Endothelial cell of umbilical vein (primary cell): ENCODE data around the gene MCTP2. TPM values are rescaled to one million over a fixed set of nuclear protein-coding genes. Genes with fewer than 3 reads are reported as not detected.

Experiments used
- BruUV-seq: library from RNA; stranded (reverse); fragments of 400-500 nt; replicated peaks from 2 replicates; lab custom pipeline; 2021; lab: Mats Ljungman, UMichigan
- CTCF ChIA-PET: fragments of 300-600, 350-600 bp; sonication (Branson Sonifier 250); formaldehyde crosslinking; loops from one replicate; lab custom pipeline; 2021; ENCODE audit warnings: antibody characterized with exemption, inconsistent platforms; lab: Charles Lee
- POLR2A ChIA-PET: fragments of 300-600, 350-600 bp; sonication (Branson Sonifier 250); formaldehyde crosslinking; loops from one replicate; lab custom pipeline; 2021; ENCODE audit warnings: antibody characterized with exemption, inconsistent platforms; lab: Charles Lee
- DNase-seq: peaks from one replicate; pipeline ENCODE4 v3.0.0-alpha.2; 2011; ENCODE audit warnings: low read depth, low spot score
- FAIRE-seq: peaks from 2 replicates; lab custom pipeline; 2011; peaks lifted over from hg19 to GRCh38; lab: Jason Lieb, UNC
- H2AFZ ChIP-seq: 2 replicates; pipeline ENCODE4 v1.6.0; 2012; ENCODE audit warnings: low read depth, low read length, control low read depth, inconsistent platforms
- H3K27ac ChIP-seq: 2 replicates; pipeline ENCODE4 v1.5.1; 2011; ENCODE audit warnings: low read depth, mild to moderate bottlenecking, control low read depth, low read length, moderate library complexity; ENCODE audit not compliant: insufficient read depth
- H3K27me3 ChIP-seq, 2 experiments: 2 replicates each; pipeline versions ENCODE4 v1.6.0 to v1.6.1; 2011; ENCODE audit warnings: low read length in 2 of 2, mixed read lengths in 1 of 2; ENCODE audit not compliant: control insufficient read depth in 2 of 2, insufficient read depth in 2 of 2
- H3K36me3 ChIP-seq, 2 experiments: 2 replicates in 1 of 2; 3 replicates in 1 of 2; pipeline ENCODE4 v1.5.1; 2011; ENCODE audit warnings: low read length in 2 of 2, mild to moderate bottlenecking in 1 of 2, moderate library complexity in 1 of 2; ENCODE audit not compliant: control insufficient read depth in 2 of 2, insufficient read depth in 2 of 2; ENCODE audit errors: extremely low read depth in 1 of 2
- H3K4me1 ChIP-seq: 3 replicates; pipeline ENCODE4 v1.5.1; 2011; ENCODE audit warnings: mild to moderate bottlenecking, low read length; ENCODE audit not compliant: control insufficient read depth, insufficient read depth; ENCODE audit errors: extremely low read depth
- H3K4me2 ChIP-seq: 2 replicates; pipeline ENCODE4 v1.6.1; 2011; ENCODE audit warnings: low read length, control low read depth, mixed read lengths; ENCODE audit not compliant: insufficient read depth
- H3K4me3 ChIP-seq, 3 experiments: fragments of 200-600 bp in 1 of 3; sonication (generic), shearing (Covaris generic) in 1 of 3; replicated peaks in 1 of 3; 2 replicates each; pipeline ENCODE4 v1.5.1; 2011 to 2016; ENCODE audit warnings: control low read depth in 3 of 3, low read length in 3 of 3, mild to moderate bottlenecking in 2 of 3, inconsistent platforms in 1 of 3, low read depth in 1 of 3, moderate library complexity in 1 of 3; ENCODE audit not compliant: insufficient read depth in 1 of 3
- H3K79me2 ChIP-seq: 2 replicates; pipeline ENCODE4 v1.6.0; 2012; ENCODE audit warnings: low read length, inconsistent platforms; ENCODE audit not compliant: control insufficient read depth, insufficient read depth
- H3K9ac ChIP-seq: replicated peaks from 2 replicates; pipeline ENCODE3; 2011; ENCODE audit warnings: low read length, control low read depth; ENCODE audit not compliant: insufficient read depth; ENCODE audit errors: extremely low read depth
- H3K9me1 ChIP-seq: replicated peaks from 3 replicates; pipeline ENCODE4 v1.6.0; 2011; ENCODE audit warnings: mild to moderate bottlenecking, low read length; ENCODE audit not compliant: control insufficient read depth, insufficient read depth; ENCODE audit errors: extremely low read depth
- H3K9me3 ChIP-seq: replicated peaks from 2 replicates; pipeline ENCODE4 v1.5.1; 2012; ENCODE audit warnings: low read length, inconsistent platforms; ENCODE audit not compliant: control insufficient read depth, insufficient read depth
- H4K20me1 ChIP-seq: replicated peaks from 2 replicates; pipeline ENCODE3; 2011; ENCODE audit warnings: mild to moderate bottlenecking, low read length; ENCODE audit not compliant: control insufficient read depth, insufficient read depth; ENCODE audit errors: extremely low read depth
- EZH2 ChIP-seq: IDR thresholded peaks from 2 replicates; pipeline ENCODE4 v1.6.1; 2012; ENCODE audit warnings: borderline replicate concordance, low read depth, mild to moderate bottlenecking, moderate library complexity, low read length, inconsistent platforms; ENCODE audit not compliant: severe bottlenecking
- FOS ChIP-seq: IDR thresholded peaks from 2 replicates; pipeline ENCODE4 v1.6.1; 2011; ENCODE audit warnings: mild to moderate bottlenecking, low read length, moderate library complexity, borderline replicate concordance; ENCODE audit not compliant: insufficient read depth
- GATA2 ChIP-seq: IDR thresholded peaks from 2 replicates; pipeline ENCODE4 v1.7.0; 2011; ENCODE audit warnings: low read depth, mild to moderate bottlenecking, moderate library complexity, mixed read lengths, low read length; ENCODE audit not compliant: insufficient read length, insufficient read depth
- JUN ChIP-seq: IDR thresholded peaks from 2 replicates; pipeline ENCODE4 v1.6.1; 2011; ENCODE audit warnings: borderline replicate concordance, low read depth; ENCODE audit not compliant: insufficient read length, insufficient read depth
- MYC ChIP-seq: IDR thresholded peaks from one replicate; pipeline ENCODE4 v1.6.1; 2011; ENCODE audit warnings: mild to moderate bottlenecking, low read depth, low read length
- POLR2A ChIP-seq: IDR thresholded peaks from 2 replicates; pipeline ENCODE4 v1.6.1; 2012; ENCODE audit warnings: low read depth, mild to moderate bottlenecking, control low read depth, low read length
- POLR2AphosphoS5 ChIP-seq: IDR thresholded peaks from 2 replicates; pipeline ENCODE4 v1.6.1; 2012; ENCODE audit warnings: low read depth, mild to moderate bottlenecking, control low read depth, low read length, moderate library complexity; ENCODE audit not compliant: insufficient read depth
- dilution Hi-C: fragments of 300-500 bp; cut with MboI; formaldehyde crosslinking; loops from one replicate; pipeline ENCODE4 v1.15.0; 2019; ENCODE audit warnings: low sequenced_read_pairs; ENCODE audit not compliant: extremely low pct_ligation_motif_present
- intact Hi-C: fragments of 100-400 bp; cut with micrococcal nuclease; formaldehyde crosslinking; loops from one replicate; pipeline ENCODE4 v1.10.0; 2022
- polyA plus RNA-seq, 4 experiments: library from polyadenylated mRNA; depleted of rRNA in 3 of 4; stranded (reverse) in 3 of 4; unstranded in 1 of 4; fragments of >200 nt; gene quantifications; 2 replicates each; pipeline versions ENCODE4 v1.2.1 to v1.2.3, GENCODE V29; 2011 to 2012; ENCODE audit warnings: missing spikeins in 1 of 4
- total RNA-seq: library from RNA; stranded (reverse); gene quantifications from 2 replicates; pipeline ENCODE4 v1.2.3, GENCODE V29; 2021
- TF ChIP-seq, protein P1 (sequence below): IDR thresholded peaks from 2 replicates; pipeline ENCODE4 v1.6.1; 2011; ENCODE audit not compliant: insufficient read depth, insufficient read length
- TF ChIP-seq, protein P2 (sequence below), 2 donors: IDR thresholded peaks; 1 replicate in 1 of 2; 2 replicates in 1 of 2; pipeline ENCODE4 v1.5.1; 2011; ENCODE audit warnings: low read length in 2 of 2, mild to moderate bottlenecking in 2 of 2, moderate library complexity in 2 of 2, control low read depth in 1 of 2, inconsistent platforms in 1 of 2, low read depth in 1 of 2; ENCODE audit not compliant: insufficient read depth in 1 of 2; ENCODE audit errors: extremely low read depth in 1 of 2

Gene MCTP2
- total and polyA plus RNA-seq, 2 donors (not counting 3 experiments of a cell fraction or from before 2014, with no cell fraction given), result 0.01 to 0.75 TPM

DNA sequence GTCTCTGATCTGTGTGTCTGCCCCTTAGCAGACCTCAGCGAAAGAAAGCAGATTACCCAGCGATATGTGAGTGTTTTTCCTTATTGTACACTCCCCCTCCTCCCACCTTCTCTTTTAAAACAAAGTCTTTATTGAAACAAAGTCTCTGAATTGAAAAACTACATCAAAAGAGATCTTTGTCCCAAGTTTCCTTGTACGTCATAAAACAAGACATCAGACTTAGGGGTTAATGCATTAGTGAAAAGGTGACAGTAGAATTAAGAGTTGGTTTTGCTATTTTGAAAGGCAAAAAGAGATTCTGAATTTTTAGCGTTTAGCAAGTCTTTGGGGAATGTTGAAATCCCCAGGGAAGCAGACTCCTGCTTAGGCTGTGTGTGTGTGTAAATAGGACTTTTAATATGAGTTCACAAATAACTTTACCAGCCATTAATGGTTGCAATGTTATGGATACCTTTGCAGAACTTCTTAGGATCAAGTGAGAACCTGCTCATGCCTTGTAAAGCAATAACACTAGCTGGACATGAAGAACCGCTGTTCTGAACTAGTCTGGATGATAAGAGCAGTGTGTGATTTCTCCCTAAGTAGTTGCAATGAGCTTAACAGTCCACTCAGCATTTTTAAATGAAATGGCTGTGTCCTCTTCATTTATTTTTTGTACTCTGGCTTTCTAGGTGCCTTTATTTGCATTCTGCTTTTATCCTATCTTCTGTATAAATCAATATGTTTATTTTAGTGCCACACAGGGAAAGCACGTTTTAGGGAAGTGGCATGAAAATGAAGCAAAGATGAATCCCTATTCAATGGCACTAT lies 136.6 kb downstream of the MCTP2 start:
- Histone ChIP-seq H3K27ac (no peak overlapping the region), H4K20me1 (no peaks in the 10 kb centered on the region), H3K27me3 (no peaks in the 10 kb centered on the region), H3K4me3 (no peak overlapping the region), H3K9me3 (no peaks in the 10 kb centered on the region), H2AFZ (no peak overlapping the region), H3K4me1 (no peaks in the 10 kb centered on the region), H3K4me2 (no peak overlapping the region), H3K36me3 (no peaks in the 10 kb centered on the region), H3K9me1 (no peaks in the 10 kb centered on the region), H3K79me2 (no peaks in the 10 kb centered on the region), H3K9ac (no peak overlapping the region)
- no peak for FAIRE-seq
- no peak for DNase-seq
- ChIA-PET CTCF (no interaction called here), POLR2A (no interaction called here)
- intact Hi-C loops (no loop called here), dilution Hi-C loops (no loop called here)
- TF ChIP-seq EZH2 (no peak), POLR2AphosphoS5 (no peak), MYC (no peak), GATA2 (no peak), JUN (no peak), POLR2A (no peak), FOS (no peak)
- TF ChIP-seq, protein P1, sequence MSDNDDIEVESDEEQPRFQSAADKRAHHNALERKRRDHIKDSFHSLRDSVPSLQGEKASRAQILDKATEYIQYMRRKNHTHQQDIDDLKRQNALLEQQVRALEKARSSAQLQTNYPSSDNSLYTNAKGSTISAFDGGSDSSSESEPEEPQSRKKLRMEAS, result no peak
- TF ChIP-seq, protein P2, sequence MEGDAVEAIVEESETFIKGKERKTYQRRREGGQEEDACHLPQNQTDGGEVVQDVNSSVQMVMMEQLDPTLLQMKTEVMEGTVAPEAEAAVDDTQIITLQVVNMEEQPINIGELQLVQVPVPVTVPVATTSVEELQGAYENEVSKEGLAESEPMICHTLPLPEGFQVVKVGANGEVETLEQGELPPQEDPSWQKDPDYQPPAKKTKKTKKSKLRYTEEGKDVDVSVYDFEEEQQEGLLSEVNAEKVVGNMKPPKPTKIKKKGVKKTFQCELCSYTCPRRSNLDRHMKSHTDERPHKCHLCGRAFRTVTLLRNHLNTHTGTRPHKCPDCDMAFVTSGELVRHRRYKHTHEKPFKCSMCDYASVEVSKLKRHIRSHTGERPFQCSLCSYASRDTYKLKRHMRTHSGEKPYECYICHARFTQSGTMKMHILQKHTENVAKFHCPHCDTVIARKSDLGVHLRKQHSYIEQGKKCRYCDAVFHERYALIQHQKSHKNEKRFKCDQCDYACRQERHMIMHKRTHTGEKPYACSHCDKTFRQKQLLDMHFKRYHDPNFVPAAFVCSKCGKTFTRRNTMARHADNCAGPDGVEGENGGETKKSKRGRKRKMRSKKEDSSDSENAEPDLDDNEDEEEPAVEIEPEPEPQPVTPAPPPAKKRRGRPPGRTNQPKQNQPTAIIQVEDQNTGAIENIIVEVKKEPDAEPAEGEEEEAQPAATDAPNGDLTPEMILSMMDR (IDR thresholded peaks at IDR 0.05; ENCODE audit: extremely low read depth in 1 of 2, insufficient read depth in 1 of 2, low read depth in 1 of 2, low read length in 2 of 2), result no peak
- no TSS peak for BruUV-seq
